ENCODE measurements around the gene RASSF3. TPM values are rescaled to one million over a fixed set of nuclear protein-coding genes. Genes with fewer than 3 reads are reported as not detected.

Gene RASSF3
- total RNA-seq, 1 donor from 2014 or later = 14.9 TPM

- peak; percentile 59 for DNase-seq (ENCODE audit: low read depth)
- no peak for TF ChIP-seq CTCF (conservative IDR thresholded peaks at IDR 0.05; ENCODE audit: low read depth, low read length)
Observed at GRCh38 chr12:64733857-64734256, 123.6 kb downstream of the RASSF3 start.

GRCh38 chr12:64735442-64735841, 125.1 kb downstream of the RASSF3 start:
- no peak for DNase-seq (ENCODE audit: low read depth)
- TF ChIP-seq CTCF (conservative IDR thresholded peaks at IDR 0.05; ENCODE audit: low read depth, low read length) = no peak
- H3K4me3 ChIP-seq (ENCODE audit: low read depth, low read length) = no peak overlapping the region

More at GRCh38 chr12:64733857-64734256, 123.6 kb downstream of the RASSF3 start:
- no peak overlapping the region for H3K4me3 ChIP-seq (ENCODE audit: low read depth, low read length)

- TF ChIP-seq CTCF (conservative IDR thresholded peaks at IDR 0.05; ENCODE audit: low read depth, low read length) = no peak
- H3K4me3 ChIP-seq (ENCODE audit: low read depth, low read length) = no peak overlapping the region
- no peak for DNase-seq (ENCODE audit: low read depth)
Observed at GRCh38 chr12:64736771-64737170, 126.5 kb downstream of the RASSF3 start.

- DNase-seq (ENCODE audit: low read depth) = no peak
- H3K4me3 ChIP-seq (ENCODE audit: low read depth, low read length) = no peak overlapping the region
- no peak for TF ChIP-seq CTCF (conservative IDR thresholded peaks at IDR 0.05; ENCODE audit: low read depth, low read length)
Observed at GRCh38 chr12:64737539-64737938, 127.2 kb downstream of the RASSF3 start.

- TF ChIP-seq CTCF (conservative IDR thresholded peaks at IDR 0.05; ENCODE audit: low read depth, low read length) = no peak
- no peak for DNase-seq (ENCODE audit: low read depth)
- no peak overlapping the region for H3K4me3 ChIP-seq (ENCODE audit: low read depth, low read length)
Observed at GRCh38 chr12:64739778-64740177, 129.5 kb downstream of the RASSF3 start.

GRCh38 chr12:64740646-64741045, 130.4 kb downstream of the RASSF3 start:
- no peak for DNase-seq (ENCODE audit: low read depth)
- no peak overlapping the region for H3K4me3 ChIP-seq (ENCODE audit: low read depth, low read length)
- TF ChIP-seq CTCF (conservative IDR thresholded peaks at IDR 0.05; ENCODE audit: low read depth, low read length) = no peak

- TF ChIP-seq CTCF (conservative IDR thresholded peaks at IDR 0.05; ENCODE audit: low read depth, low read length) = no peak
- H3K4me3 ChIP-seq (ENCODE audit: low read depth, low read length) = no peak overlapping the region
- no peak for DNase-seq (ENCODE audit: low read depth)
Observed at GRCh38 chr12:64742416-64742815, 132.1 kb downstream of the RASSF3 start.
